HG03432 (cell line): Measurements from ENCODE around the gene RBM20.
A peak's percentile ranks its signal among the peaks of the same experiment; 100 is the strongest.
"Not testable (repeated sequence)": the region's sequence is repeated elsewhere in the genome, so short reads cannot be mapped to it uniquely, and the experiment has no call there.

Source experiments
- ATAC-seq: cut with Tn5 transposase; IDR thresholded peaks from one replicate; pipeline ENCODE4 v1.9.1; 2021; ENCODE audit warnings: mild to moderate bottlenecking, moderate library complexity; ENCODE audit not compliant: unreplicated experiment

RBM20 gene

GRCh38 chr10:110758128-110758765, 114.1 kb downstream of the RBM20 start:
- ATAC-seq, result no peak

DNA sequence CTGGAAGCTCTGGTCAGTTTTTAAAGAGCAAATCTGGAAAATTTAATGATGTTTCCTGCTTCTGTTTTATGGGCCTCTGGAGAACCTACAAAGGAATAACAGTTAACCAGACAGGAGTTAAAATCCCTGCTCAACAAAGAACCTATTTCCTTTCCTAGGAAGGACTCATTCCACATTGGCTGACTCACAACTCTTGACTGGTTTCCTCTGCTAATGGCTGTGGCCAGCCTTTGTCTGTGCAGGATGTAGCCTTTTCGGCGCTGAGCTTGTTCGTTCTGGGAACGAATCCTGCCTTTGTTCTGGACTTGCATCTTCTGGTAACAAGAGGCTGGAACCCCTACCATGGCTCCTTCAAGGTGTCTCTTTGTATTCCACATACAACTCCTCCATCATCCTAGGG, 114.8 kb downstream of the RBM20 start:
- ATAC-seq, result no peak

DNA sequence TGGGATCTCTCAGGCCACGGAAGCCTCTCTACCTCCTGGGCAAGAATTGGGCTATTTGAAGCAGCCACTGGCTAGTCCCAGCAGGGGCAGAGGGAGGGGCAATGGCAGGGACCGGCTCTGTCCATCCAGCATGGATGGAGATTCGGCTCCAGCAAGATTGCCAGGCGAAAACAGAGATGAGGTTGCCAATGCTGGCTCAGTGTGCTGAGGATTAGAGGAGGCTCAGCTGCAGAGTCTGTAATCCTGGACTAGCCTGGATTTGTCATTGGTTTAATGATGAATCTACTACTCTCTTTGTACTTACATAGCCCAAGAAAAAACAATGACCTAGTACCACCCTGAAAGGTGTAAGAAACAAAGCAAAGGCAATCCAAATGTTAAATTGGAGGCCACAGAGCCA, 115.4 kb downstream of the RBM20 start:
- no peak for ATAC-seq

- no peak for ATAC-seq
Observed at GRCh38 chr10:110762109-110762848, 118.1 kb downstream of the RBM20 start.

GRCh38 chr10:110762849-110763211, 118.7 kb downstream of the RBM20 start:
- no peak for ATAC-seq

DNA sequence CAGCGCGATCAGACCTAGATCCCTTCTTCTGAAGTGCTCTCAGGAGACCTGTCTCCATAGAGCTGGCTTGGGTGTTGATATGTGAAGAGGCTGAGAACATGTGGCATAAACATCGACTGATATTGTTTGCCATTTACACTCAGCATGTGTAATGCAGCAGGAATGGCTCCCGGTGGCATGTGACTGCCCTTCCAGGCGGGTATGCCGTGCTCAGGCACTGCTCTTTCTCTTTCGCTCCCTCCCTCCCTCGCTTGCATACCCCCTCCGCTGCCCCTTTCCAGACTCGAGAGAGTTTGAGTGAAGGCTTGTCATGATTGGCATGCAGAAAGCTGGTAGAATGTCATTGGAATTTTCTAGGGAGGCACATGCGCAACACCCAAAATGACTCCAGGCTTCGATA, 120.2 kb downstream of the RBM20 start:
- ATAC-seq, result no peak

- no peak for ATAC-seq
Observed at GRCh38 chr10:110764793-110765512, 120.8 kb downstream of the RBM20 start.

DNA sequence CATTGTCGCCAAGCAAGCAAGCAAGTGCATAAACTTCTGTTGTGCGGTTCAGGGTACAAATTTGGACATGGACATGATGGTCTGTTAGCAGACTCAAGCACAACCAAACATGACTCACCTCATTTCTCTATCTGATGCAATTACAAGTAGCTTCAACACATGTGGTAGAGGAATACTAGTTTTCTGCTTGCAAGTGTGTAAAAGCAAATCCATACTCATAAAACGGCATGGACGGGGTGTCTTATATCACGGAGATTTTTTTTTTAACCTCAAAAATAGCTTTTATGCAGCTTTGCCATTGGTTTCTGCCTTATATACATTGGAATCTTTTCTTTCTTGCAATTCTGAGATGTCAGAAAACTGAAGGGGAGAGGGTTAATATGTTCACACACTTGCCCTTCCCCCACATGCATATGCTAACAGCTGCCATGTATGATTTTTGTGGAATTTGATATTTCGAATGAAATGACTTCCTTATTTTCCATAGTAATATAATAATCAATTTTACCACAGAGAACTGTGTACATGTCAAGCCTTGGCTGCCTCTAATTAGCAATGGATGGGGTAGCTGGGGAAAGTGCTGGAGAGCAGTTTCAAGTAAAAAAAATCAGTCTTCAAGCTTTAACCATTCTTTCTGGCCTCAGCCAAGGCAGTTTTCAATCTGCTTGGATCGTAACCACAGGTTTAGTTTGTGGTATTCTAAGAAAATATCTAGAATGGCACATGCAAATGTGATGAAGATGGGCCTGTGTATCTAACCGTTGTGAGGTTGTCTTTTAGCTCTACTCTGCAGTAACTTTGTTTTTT, 121.6 kb downstream of the RBM20 start:
- no peak for ATAC-seq

DNA sequence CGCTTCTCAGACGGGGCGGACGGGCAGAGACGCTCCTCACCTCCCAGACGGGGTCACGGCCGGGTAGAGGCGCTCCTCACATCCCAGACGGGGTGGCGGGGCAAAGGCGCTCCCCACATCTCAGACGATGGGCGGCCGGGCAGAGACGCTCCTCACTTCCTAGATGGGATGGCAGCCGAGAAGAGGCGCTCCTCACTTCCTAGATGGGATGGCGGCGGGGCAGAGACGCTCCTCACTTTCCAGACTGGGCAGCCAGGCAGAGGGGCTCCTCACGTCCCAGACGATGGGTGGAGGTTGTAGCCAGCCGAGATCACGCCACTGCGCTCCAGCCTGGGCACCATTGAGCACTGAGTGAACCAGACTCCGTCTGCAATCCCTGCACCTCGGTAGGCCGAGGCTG, 123.5 kb downstream of the RBM20 start:
- not testable (repeated sequence) for ATAC-seq

GRCh38 chr10:110770243-110770642, 126.1 kb downstream of the RBM20 start:
- ATAC-seq, result no peak

GRCh38 chr10:110771486-110771885, 127.3 kb downstream of the RBM20 start:
- ATAC-seq, result no peak

- no peak for ATAC-seq
Observed at GRCh38 chr10:110771991-110772390, 127.9 kb downstream of the RBM20 start.

GRCh38 chr10:110772454-110773025, 128.4 kb downstream of the RBM20 start:
- ATAC-seq, result no peak

GRCh38 chr10:110773693-110774068, 129.5 kb downstream of the RBM20 start:
- no peak for ATAC-seq

DNA sequence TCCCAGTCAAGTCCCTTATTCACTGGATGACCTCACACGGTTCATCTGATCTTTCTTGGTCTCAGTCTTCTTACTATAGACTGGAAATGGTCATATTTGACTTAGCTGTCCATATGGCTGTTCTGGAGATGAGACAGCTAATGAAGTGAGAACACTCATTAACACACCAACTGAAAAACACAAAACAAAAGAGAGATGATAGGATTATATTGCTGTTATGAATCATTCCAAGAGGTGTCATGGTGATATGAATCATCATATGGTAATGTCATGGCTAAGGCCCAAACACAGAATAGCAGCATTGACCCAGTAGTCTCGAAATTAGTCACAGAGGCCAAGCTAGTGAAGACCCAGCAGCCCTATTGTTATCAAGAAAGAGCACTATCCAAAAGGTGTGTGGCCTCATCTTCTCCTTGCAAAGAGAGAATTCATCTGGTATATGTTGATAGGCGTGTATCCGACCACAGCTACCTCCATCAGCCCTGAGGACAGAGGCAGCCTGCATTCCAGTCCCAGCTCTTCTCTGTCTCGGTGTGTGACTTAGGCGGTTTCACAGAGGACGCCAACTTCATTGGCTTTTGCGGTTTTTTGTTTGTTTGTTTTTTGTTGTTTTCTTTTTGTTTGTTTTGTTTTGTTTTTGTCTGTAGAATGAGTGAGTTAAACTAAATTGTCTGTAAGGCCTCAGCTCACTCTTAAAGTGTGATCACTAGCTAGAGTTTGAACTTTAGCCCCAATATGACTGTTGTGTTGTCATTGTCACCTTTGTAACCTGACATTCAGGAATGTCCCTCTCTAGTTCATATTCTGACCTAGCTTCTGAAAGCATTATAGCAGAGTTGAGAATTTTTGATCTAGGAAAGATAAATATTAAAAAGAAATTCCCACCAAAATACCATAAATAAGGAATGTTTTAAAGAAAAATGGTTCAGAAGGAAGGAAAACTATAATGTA, 130.2 kb downstream of the RBM20 start:
- ATAC-seq, result peak; percentile 98

- ATAC-seq, result no peak
Observed at GRCh38 chr10:110775020-110775375, 130.9 kb downstream of the RBM20 start.

DNA sequence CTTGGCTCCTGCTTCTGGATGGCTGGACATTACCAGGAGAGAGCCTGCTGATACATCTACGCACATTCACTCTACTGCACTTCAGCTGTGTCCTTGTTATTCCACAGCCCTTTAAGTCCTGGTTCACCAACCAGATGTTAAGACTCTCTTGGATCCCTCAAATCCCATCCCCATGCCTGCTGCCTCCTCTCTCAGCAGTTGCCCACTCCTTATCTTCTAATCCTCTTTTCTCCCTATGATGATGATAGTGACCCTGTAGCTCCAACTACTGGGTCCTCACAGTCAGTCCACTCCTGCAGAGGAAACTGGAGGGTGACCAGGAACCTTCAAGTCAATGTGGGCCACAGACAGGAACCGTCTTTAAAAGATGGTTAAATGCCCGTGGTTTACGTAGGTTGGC, 131.3 kb downstream of the RBM20 start:
- ATAC-seq, result no peak

DNA sequence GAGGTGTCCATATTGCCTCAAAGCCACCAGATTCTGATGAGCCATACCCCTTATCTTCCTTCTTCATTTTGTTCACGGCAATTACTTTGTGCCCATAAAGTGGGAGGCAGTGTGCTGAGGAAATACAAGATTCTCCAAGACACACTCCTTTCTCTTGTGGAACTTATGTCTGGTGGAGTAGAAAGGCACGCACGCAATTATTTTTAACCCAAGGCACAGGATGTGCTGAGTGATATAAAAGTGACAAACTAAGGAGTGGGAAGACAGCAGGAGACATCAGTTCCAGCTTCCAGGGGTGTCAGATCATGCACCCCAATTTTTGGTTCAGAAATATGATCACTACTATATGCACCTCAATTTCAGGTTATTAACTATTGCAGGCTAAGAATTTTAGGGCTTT, 132.9 kb downstream of the RBM20 start:
- no peak for ATAC-seq

GRCh38 chr10:110777661-110778060, 133.5 kb downstream of the RBM20 start:
- ATAC-seq, result no peak

GRCh38 chr10:110778211-110778610, 134.1 kb downstream of the RBM20 start:
- ATAC-seq, result no peak
